Tibial nerve (tissue), 4 donors: ENCODE results near the gene ZNF207. TPM values are rescaled to one million over a fixed set of nuclear protein-coding genes. Genes with fewer than 3 reads are reported as not detected.
A peak's percentile ranks its signal among the peaks of the same experiment; 100 is the strongest.
"Not testable (repeated sequence)": the region's sequence is repeated elsewhere in the genome, so short reads cannot be mapped to it uniquely, and the experiment has no call there.

Experiments used
- DNase-seq, 2 donors: peaks; one replicate each; pipeline ENCODE4 v3.0.0-alpha.2; 2019; ENCODE audit warnings: low spot score in 2 of 2
- H3K27ac ChIP-seq, 4 donors: fragments of 200-600 bp; sonication (generic) in 3 of 4; one replicate each; pipeline ENCODE4 v1.5.1; 2017 to 2019; ENCODE audit warnings: mild to moderate bottlenecking in 1 of 4
- H3K27me3 ChIP-seq, 2 donors: fragments of 200-600 bp; sonication (generic) in 1 of 2; one replicate each; pipeline versions ENCODE4 v1.5.1 to v1.6.0; 2017 to 2019
- H3K36me3 ChIP-seq, 3 donors: fragments of 200-600 bp; sonication (generic); one replicate each; pipeline ENCODE4 v1.5.1; 2018 to 2019
- H3K4me1 ChIP-seq, 4 donors: fragments of 200-600 bp; sonication (generic) in 3 of 4; one replicate each; pipeline ENCODE4 v1.5.1; 2017 to 2019
- H3K4me3 ChIP-seq, 4 donors: fragments of 200-600 bp; sonication (generic) in 3 of 4; one replicate each; pipeline ENCODE4 v1.5.1; 2017 to 2019; ENCODE audit warnings: mild to moderate bottlenecking in 1 of 4, moderate library complexity in 1 of 4
- H3K9me3 ChIP-seq, 4 donors: fragments of 200-600 bp; sonication (generic) in 3 of 4; one replicate each; pipeline ENCODE4 v1.5.1; 2017 to 2019
- EP300 ChIP-seq, 2 donors: sonication (generic); formaldehyde crosslinking; IDR thresholded peaks; one replicate each; pipeline ENCODE4 v1.6.1; 2017; ENCODE audit warnings: antibody characterized with exemption in 2 of 2, mild to moderate bottlenecking in 1 of 2
- POLR2A ChIP-seq, 2 donors: fragments of 450-650 bp; IDR thresholded peaks; one replicate each; pipeline ENCODE4 v1.6.1; 2017; ENCODE audit warnings: antibody characterized with exemption in 2 of 2, mild to moderate bottlenecking in 2 of 2, moderate library complexity in 2 of 2
- WGBS, 2 donors: methylation state at CpG; one replicate each; pipeline ENCODE4 v1.1.5; 2018; 5-methylcytosine and 5-hydroxymethylcytosine counted together
- total RNA-seq, 4 donors: library from RNA; depleted of rRNA; stranded (reverse); fragments of >200 nt; gene quantifications; one replicate each; pipeline ENCODE4 v1.1.0, GENCODE V29; 2016
- TF ChIP-seq, protein P1 (sequence below), 5 experiments: fragments of 200-600 bp in 3 of 5; fragments of 450-650 bp in 2 of 5; sonication (generic) in 3 of 5; IDR thresholded peaks; one replicate each; pipeline ENCODE4 v1.5.1; 2016 to 2019; ENCODE audit warnings: antibody characterized with exemption in 5 of 5, mild to moderate bottlenecking in 3 of 5, moderate library complexity in 2 of 5

ZNF207 gene
- total RNA-seq, 4 donors from 2014 or later, result 121 to 195 (median 152) TPM

GRCh38 chr17:32305049-32305448 lies 44.9 kb upstream of the ZNF207 start:
- Histone ChIP-seq H3K9me3 (no peaks in the 10 kb centered on the region), H3K4me1 (no peaks in the 10 kb centered on the region), H3K36me3 (no peaks in the 10 kb centered on the region), H3K27me3 (no peaks in the 10 kb centered on the region), H3K27ac (no peak overlapping the region), H3K4me3 (no peak overlapping the region)
- DNase-seq, result no peak
- 71 to 73% methylated on average over 9 of the region's 9 CpGs for WGBS, 2 donors
- TF ChIP-seq, protein P1, sequence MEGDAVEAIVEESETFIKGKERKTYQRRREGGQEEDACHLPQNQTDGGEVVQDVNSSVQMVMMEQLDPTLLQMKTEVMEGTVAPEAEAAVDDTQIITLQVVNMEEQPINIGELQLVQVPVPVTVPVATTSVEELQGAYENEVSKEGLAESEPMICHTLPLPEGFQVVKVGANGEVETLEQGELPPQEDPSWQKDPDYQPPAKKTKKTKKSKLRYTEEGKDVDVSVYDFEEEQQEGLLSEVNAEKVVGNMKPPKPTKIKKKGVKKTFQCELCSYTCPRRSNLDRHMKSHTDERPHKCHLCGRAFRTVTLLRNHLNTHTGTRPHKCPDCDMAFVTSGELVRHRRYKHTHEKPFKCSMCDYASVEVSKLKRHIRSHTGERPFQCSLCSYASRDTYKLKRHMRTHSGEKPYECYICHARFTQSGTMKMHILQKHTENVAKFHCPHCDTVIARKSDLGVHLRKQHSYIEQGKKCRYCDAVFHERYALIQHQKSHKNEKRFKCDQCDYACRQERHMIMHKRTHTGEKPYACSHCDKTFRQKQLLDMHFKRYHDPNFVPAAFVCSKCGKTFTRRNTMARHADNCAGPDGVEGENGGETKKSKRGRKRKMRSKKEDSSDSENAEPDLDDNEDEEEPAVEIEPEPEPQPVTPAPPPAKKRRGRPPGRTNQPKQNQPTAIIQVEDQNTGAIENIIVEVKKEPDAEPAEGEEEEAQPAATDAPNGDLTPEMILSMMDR (IDR thresholded peaks at IDR 0.05), result no peak
- no peak for TF ChIP-seq EP300 (IDR thresholded peaks at IDR 0.05)
- no peak for TF ChIP-seq POLR2A (IDR thresholded peaks at IDR 0.05)

DNA sequence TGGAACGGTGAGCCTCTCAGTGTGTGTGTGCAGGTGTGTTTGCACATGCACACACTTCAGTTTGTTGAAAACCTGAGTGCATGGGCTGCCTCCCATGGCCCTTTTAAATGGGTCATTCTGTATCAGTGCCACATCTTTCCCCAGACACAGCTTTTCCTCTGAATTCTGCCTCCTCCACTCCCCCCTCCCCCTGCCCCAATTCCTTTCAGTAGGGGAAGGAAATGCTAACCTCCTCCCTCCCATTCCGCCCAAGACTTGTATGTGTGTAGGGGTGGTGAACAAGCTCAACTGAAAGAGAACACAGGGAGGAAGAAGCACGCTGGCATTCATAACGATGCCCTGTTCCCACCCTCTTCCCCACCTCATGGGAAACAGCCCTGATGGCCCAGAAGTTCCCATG lies 42.3 kb upstream of the ZNF207 start:
- no peaks in the 10 kb centered on the region for H3K9me3 ChIP-seq

DNA sequence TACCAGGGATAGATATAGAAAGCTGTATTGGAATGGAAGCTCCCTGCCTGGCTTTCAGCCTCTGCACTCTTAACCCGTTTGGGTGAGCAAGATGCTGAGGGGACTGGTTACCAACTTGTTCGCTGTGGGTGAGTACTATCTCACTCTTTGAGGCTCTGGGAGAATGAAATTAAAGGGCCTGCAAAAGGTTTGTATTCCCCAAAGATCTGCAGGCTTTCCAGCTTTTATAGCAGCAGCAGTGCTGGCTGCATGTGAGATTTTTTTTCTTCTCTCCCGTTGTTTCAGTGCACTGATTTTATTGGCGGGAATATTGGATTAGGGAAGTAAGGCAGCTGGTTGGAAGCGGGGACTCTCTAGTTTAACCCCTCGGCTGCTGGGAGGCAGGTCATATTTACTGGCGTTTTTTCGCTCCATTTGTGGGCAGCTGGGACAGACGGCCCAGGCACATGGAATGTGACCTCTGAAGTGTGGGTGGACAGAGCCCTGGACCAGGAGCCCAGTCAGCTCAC lies 38.9 kb upstream of the ZNF207 start:
- no peaks in the 10 kb centered on the region for H3K9me3 ChIP-seq
- TF ChIP-seq POLR2A (IDR thresholded peaks at IDR 0.05), result no peak
- no peak for TF ChIP-seq EP300 (IDR thresholded peaks at IDR 0.05)
- TF ChIP-seq, protein P1 (IDR thresholded peaks at IDR 0.05), result no peak
- H3K27me3 ChIP-seq, result no peaks in the 10 kb centered on the region
- DNase-seq, result no peak
- no peak overlapping the region for H3K27ac ChIP-seq
- 11 to 15% methylated on average over 9 of the region's 9 CpGs for WGBS, 2 donors
- peak overlapping the region in 2 of 4 donors; percentile 9 to 28 for H3K4me3 ChIP-seq
- peaks cover 0 to 8% (median 0%) of the 10 kb centered on the region in 4 donors for H3K4me1 ChIP-seq
- no peaks in the 10 kb centered on the region for H3K36me3 ChIP-seq

More for the DNA sequence above, 42.3 kb upstream of the ZNF207 start:
- H3K4me1 ChIP-seq, result peaks cover 0 to 8% (median 0%) of the 10 kb centered on the region in 4 donors
- H3K27me3 ChIP-seq, result no peaks in the 10 kb centered on the region
- no peaks in the 10 kb centered on the region for H3K36me3 ChIP-seq
- H3K27ac ChIP-seq, result no peak overlapping the region
- TF ChIP-seq, protein P1 (IDR thresholded peaks at IDR 0.05), result no peak
- TF ChIP-seq EP300 (IDR thresholded peaks at IDR 0.05), result no peak
- TF ChIP-seq POLR2A (IDR thresholded peaks at IDR 0.05), result no peak
- no peak for DNase-seq
- 62 to 77% methylated on average over 4 of the region's 4 CpGs for WGBS, 2 donors
- no peak overlapping the region for H3K4me3 ChIP-seq

DNA sequence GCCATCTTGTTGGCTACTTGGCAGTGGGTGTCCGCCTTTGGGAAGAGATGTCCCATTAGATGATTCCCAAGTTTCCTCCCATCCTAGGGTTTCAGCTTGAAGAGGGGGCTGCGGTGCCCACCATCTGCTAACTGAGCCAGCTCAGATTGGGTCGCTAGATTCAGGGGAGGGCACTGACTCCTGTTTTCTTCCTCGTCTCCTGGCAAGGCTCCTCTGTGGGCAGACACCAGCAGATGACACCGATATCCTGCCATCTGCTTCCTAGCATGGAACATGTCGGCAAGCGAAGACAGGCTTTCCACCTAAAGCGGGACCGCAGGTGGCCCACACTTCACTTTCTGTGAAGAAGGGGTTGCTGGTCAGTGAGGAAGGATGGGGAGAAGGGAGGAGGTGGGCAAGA lies 35.3 kb upstream of the ZNF207 start:
- no peaks in the 10 kb centered on the region for H3K9me3 ChIP-seq
- TF ChIP-seq EP300 (IDR thresholded peaks at IDR 0.05), result no peak
- no peak for TF ChIP-seq POLR2A (IDR thresholded peaks at IDR 0.05)
- TF ChIP-seq, protein P1 (IDR thresholded peaks at IDR 0.05), result no peak
- H3K27me3 ChIP-seq, result no peaks in the 10 kb centered on the region
- WGBS, 2 donors, result 87 to 88% methylated on average over 9 of the region's 9 CpGs
- peaks cover 0 to 8% (median 0%) of the 10 kb centered on the region in 4 donors for H3K4me1 ChIP-seq
- no peak for DNase-seq
- no peaks in the 10 kb centered on the region for H3K36me3 ChIP-seq
- no peak overlapping the region for H3K4me3 ChIP-seq
- H3K27ac ChIP-seq, result no peak overlapping the region

GRCh38 chr17:32315171-32315570 lies 34.8 kb upstream of the ZNF207 start:
- TF ChIP-seq POLR2A (IDR thresholded peaks at IDR 0.05) (no peak), EP300 (IDR thresholded peaks at IDR 0.05) (no peak)
- TF ChIP-seq, protein P1 (IDR thresholded peaks at IDR 0.05), result no peak
- Histone ChIP-seq H3K27me3 (no peaks in the 10 kb centered on the region), H3K36me3 (no peaks in the 10 kb centered on the region), H3K4me3 (no peak overlapping the region), H3K4me1 (peaks cover 0 to 8% (median 0%) of the 10 kb centered on the region in 4 donors), H3K27ac (no peak overlapping the region), H3K9me3 (no peaks in the 10 kb centered on the region)
- 66 to 81% methylated on average over 8 of the region's 8 CpGs for WGBS, 2 donors
- no peak for DNase-seq

GRCh38 chr17:32316653-32317052 lies 33.3 kb upstream of the ZNF207 start:
- H3K36me3 ChIP-seq, H3K4me3 ChIP-seq, H3K4me1 ChIP-seq, H3K27me3 ChIP-seq, H3K27ac ChIP-seq, H3K9me3 ChIP-seq, DNase-seq: not testable (repeated sequence)
- WGBS, 2 donors, result 93 to 95% methylated on average over 5 of the region's 5 CpGs
